CD1c-positive myeloid dendritic cell (primary cell): ENCODE measurements around the gene RGS17.
"Not testable (repeated sequence)": the region's sequence is repeated elsewhere in the genome, so short reads cannot be mapped to it uniquely, and the experiment has no call there.

Experiments used
- DNase-seq: peaks from one replicate; pipeline ENCODE4 v3.0.0-alpha.2; 2016; ENCODE audit errors: extremely low spot score

The RGS17 gene

GRCh38 chr6:153125032-153125431, 6.0 kb downstream of the RGS17 start:
- DNase-seq, result no peak

GRCh38 chr6:153123801-153124200, 7.3 kb downstream of the RGS17 start:
- no peak for DNase-seq

GRCh38 chr6:153121311-153121710, 9.8 kb downstream of the RGS17 start:
- no peak for DNase-seq

GRCh38 chr6:153117986-153118879, 12.8 kb downstream of the RGS17 start:
- peak; percentile 81 for DNase-seq

- DNase-seq, result not testable (repeated sequence)
Observed at GRCh38 chr6:153111082-153111481, 20.0 kb downstream of the RGS17 start.

- not testable (repeated sequence) for DNase-seq
Observed at GRCh38 chr6:153110612-153111011, 20.5 kb downstream of the RGS17 start.

GRCh38 chr6:153108315-153108714, 22.8 kb downstream of the RGS17 start:
- no peak for DNase-seq

GRCh38 chr6:153106021-153106420, 25.1 kb downstream of the RGS17 start:
- DNase-seq, result no peak

GRCh38 chr6:153104220-153104619, 26.9 kb downstream of the RGS17 start:
- no peak for DNase-seq

- DNase-seq, result no peak
Observed at GRCh38 chr6:153103319-153103655, 27.8 kb downstream of the RGS17 start.

GRCh38 chr6:153102605-153103318, 28.3 kb downstream of the RGS17 start:
- DNase-seq, result no peak

- peak; percentile 3 for DNase-seq
Observed at GRCh38 chr6:153101461-153101860, 29.6 kb downstream of the RGS17 start.

- no peak for DNase-seq
Observed at GRCh38 chr6:153099636-153100035, 31.4 kb downstream of the RGS17 start.

- DNase-seq, result peak; percentile 7
Observed at GRCh38 chr6:153096792-153097191, 34.3 kb downstream of the RGS17 start.

- DNase-seq, result no peak
Observed at GRCh38 chr6:153096031-153096430, 35.1 kb downstream of the RGS17 start.

- peak; percentile 82 for DNase-seq
Observed at GRCh38 chr6:153092082-153093013, 38.7 kb downstream of the RGS17 start.

GRCh38 chr6:153090241-153090930, 40.7 kb downstream of the RGS17 start:
- peak; percentile 29 for DNase-seq

GRCh38 chr6:153088796-153089195, 42.3 kb downstream of the RGS17 start:
- DNase-seq, result no peak

GRCh38 chr6:153087436-153087835, 43.6 kb downstream of the RGS17 start:
- DNase-seq, result peak; percentile 62

- DNase-seq, result no peak
Observed at GRCh38 chr6:153086225-153086990, 44.7 kb downstream of the RGS17 start.

GRCh38 chr6:153085239-153085638, 45.8 kb downstream of the RGS17 start:
- no peak for DNase-seq
